Measurements from ENCODE around the gene XXYLT1. TPM values are rescaled to one million over a fixed set of nuclear protein-coding genes. Genes with fewer than 3 reads are reported as not detected.
A peak's percentile ranks its signal among the peaks of the same experiment; 100 is the strongest.

Gene XXYLT1
- total RNA-seq, 1 donor from 2014 or later = 41.1 TPM

DNA sequence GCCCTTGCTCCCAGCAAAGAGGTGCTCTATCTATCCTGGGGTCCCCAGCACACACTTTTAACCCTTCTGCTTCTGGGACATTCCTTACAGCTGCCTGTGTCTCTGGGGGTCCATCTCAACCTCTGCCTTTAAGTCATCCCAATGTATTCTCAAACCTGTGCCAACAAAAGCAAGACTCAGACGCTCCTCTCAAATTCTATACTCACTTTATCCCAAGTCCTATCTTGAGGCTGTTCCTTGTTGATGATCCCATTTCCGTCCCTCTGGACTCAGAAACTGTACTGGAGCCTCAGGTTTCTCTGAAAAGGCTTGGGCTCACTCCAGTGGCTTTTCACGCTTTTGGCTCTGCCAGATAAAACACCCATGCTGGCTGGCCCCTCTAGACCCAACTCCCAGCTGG is 69.7 kb downstream of the XXYLT1 start:
- DNase-seq (ENCODE audit: low read depth, low spot score) = no peak
- H3K4me3 Mint-ChIP-seq = no peak overlapping the region
- H3K4me1 Mint-ChIP-seq = peaks cover 56% of the 10 kb centered on the region
- no peaks in the 10 kb centered on the region for H3K27me3 Mint-ChIP-seq (ENCODE audit: low read depth)
- no peak overlapping the region for H3K27ac Mint-ChIP-seq (ENCODE audit: unreplicated experiment)
- H3K36me3 Mint-ChIP-seq (ENCODE audit: low read depth) = peaks cover 9% of the 10 kb centered on the region
- no peak for TF ChIP-seq CTCF (conservative IDR thresholded peaks at IDR 0.05)
- H3K9me3 Mint-ChIP-seq = no peaks in the 10 kb centered on the region

DNA sequence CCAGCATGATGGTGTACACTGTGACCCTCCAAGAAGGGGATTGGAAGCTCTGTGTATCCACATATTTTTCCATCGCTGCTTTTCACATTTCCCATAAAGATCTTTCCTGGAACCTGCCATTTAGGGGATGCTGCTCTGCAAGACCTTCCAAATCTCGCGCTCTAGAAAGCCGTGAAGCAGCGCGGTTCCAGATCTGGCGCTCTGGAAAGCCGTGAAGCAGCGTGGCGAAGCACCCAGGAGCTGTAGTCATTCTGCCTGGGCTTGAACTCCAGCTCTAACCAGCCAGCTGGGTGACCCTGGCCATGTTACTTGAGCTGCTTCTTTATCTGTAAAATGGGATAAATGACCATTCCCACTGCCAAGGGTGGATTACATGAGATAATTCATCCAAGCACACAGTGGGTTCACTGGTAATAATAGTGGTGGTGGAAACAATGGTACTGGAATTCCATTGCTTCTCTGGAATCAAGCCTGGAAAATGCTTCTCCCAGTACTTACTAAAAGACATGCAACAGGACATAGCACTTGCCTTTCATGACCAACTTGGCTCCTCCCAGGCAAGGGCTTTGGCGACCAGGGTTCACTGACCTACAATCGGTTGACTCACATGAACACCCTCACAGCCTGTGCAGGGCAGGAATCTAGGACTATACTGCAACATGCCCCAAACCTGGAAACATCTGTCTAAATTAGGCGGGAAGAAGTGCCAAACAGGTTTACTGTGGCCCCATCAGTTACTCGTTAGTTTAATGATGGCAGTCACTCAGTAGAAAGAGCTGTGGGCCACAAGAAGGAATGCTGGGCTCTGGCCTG is 70.7 kb downstream of the XXYLT1 start:
- Mint-ChIP-seq H3K36me3 (ENCODE audit: low read depth) (peaks cover 9% of the 10 kb centered on the region), H3K4me3 (no peak overlapping the region), H3K9me3 (no peaks in the 10 kb centered on the region), H3K27ac (ENCODE audit: unreplicated experiment) (no peak overlapping the region), H3K4me1 (peaks cover 62% of the 10 kb centered on the region), H3K27me3 (ENCODE audit: low read depth) (no peaks in the 10 kb centered on the region)
- no peak for TF ChIP-seq CTCF (conservative IDR thresholded peaks at IDR 0.05)
- no peak for DNase-seq (ENCODE audit: low read depth, low spot score)

GRCh38 chr3:195198426-195199346 is 72.3 kb downstream of the XXYLT1 start:
- Mint-ChIP-seq H3K27ac (ENCODE audit: unreplicated experiment) (no peak overlapping the region), H3K4me1 (peaks cover 59% of the 10 kb centered on the region), H3K4me3 (peak overlapping the region; percentile 50), H3K27me3 (ENCODE audit: low read depth) (no peaks in the 10 kb centered on the region), H3K36me3 (ENCODE audit: low read depth) (peaks cover 9% of the 10 kb centered on the region), H3K9me3 (no peaks in the 10 kb centered on the region)
- no peak for DNase-seq (ENCODE audit: low read depth, low spot score)
- no peak for TF ChIP-seq CTCF (conservative IDR thresholded peaks at IDR 0.05)

- no peak for DNase-seq (ENCODE audit: low read depth, low spot score)
- Mint-ChIP-seq H3K36me3 (ENCODE audit: low read depth) (peaks cover 9% of the 10 kb centered on the region), H3K9me3 (no peaks in the 10 kb centered on the region), H3K27ac (ENCODE audit: unreplicated experiment) (no peak overlapping the region), H3K4me1 (peaks cover 51% of the 10 kb centered on the region), H3K4me3 (peak overlapping the region; percentile 33), H3K27me3 (ENCODE audit: low read depth) (no peaks in the 10 kb centered on the region)
- TF ChIP-seq CTCF (conservative IDR thresholded peaks at IDR 0.05) = no peak
Observed at GRCh38 chr3:195197765-195198425, 73.1 kb downstream of the XXYLT1 start.

- H3K36me3 Mint-ChIP-seq (ENCODE audit: low read depth) = peaks cover 18% of the 10 kb centered on the region
- TF ChIP-seq CTCF (conservative IDR thresholded peaks at IDR 0.05) = no peak
- no peaks in the 10 kb centered on the region for H3K27me3 Mint-ChIP-seq (ENCODE audit: low read depth)
- H3K9me3 Mint-ChIP-seq = peaks cover 5% of the 10 kb centered on the region
- peak overlapping the region; percentile 42 for H3K4me3 Mint-ChIP-seq
- peaks cover 45% of the 10 kb centered on the region for H3K4me1 Mint-ChIP-seq
- DNase-seq (ENCODE audit: low read depth, low spot score) = no peak
- H3K27ac Mint-ChIP-seq (ENCODE audit: unreplicated experiment) = no peak overlapping the region
Observed at GRCh38 chr3:195196266-195196665, 74.7 kb downstream of the XXYLT1 start.
